HG03039 (cell line): ENCODE data around the gene FAAP100.
"Not testable (repeated sequence)": the region's sequence is repeated elsewhere in the genome, so short reads cannot be mapped to it uniquely, and the experiment has no call there.

Experiments used
- ATAC-seq: cut with Tn5 transposase; IDR thresholded peaks from one replicate; pipeline ENCODE4 v1.9.1; 2021; ENCODE audit warnings: mild to moderate bottlenecking, moderate library complexity; ENCODE audit not compliant: unreplicated experiment

The FAAP100 gene

DNA sequence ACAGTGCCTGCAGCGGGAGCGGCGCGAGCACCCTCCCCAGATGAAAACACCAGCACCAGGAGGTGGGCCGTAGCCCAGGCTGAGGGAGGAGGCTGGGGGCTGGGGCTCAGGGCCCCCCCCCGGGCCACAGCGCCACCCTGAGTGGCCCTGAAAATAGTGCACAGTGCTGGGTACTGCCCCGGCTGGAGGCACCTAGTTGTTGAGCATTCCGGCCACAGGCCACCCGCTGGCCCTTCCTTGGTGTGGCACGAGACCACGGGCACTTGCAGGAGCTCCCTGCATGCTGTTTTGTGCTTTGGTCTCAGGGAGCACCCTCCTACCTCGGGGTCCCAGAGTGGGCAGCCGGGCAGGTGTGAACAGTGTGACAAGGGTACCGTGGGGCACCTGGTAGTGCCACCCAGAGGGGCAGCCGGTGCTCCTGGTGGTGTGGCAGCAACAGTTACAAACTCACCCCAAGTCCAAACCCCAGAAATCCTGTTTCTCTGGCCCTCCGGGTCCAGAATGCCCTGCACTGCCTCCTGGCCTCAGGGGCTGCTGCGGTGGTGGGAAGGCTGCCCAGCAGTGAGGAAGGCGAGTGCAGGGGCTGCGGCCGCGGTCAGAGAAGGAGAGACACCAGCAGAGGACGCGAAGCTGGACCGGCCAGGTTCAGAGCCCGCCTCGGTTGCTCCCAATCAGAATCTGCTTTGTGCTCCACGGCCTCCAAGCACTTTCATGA is 12.0 kb downstream of the FAAP100 start:
- no peak for ATAC-seq

DNA sequence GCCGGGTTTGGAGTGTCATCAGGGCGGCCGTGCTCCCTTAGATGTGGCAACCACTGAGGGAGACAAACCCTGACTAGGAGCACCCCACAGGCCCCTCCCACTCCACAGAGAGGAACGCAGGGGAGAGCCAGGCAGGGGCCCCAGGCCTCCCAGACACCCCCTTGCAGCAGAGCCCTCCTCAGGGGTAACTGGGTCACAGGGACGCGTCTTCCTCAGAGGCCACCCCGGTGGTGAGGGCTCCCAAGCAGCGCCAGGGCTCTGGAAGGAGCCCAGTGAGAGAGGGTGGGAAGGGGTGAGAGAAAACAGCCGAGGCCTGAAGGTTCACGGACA is 12.6 kb downstream of the FAAP100 start:
- ATAC-seq: no peak

DNA sequence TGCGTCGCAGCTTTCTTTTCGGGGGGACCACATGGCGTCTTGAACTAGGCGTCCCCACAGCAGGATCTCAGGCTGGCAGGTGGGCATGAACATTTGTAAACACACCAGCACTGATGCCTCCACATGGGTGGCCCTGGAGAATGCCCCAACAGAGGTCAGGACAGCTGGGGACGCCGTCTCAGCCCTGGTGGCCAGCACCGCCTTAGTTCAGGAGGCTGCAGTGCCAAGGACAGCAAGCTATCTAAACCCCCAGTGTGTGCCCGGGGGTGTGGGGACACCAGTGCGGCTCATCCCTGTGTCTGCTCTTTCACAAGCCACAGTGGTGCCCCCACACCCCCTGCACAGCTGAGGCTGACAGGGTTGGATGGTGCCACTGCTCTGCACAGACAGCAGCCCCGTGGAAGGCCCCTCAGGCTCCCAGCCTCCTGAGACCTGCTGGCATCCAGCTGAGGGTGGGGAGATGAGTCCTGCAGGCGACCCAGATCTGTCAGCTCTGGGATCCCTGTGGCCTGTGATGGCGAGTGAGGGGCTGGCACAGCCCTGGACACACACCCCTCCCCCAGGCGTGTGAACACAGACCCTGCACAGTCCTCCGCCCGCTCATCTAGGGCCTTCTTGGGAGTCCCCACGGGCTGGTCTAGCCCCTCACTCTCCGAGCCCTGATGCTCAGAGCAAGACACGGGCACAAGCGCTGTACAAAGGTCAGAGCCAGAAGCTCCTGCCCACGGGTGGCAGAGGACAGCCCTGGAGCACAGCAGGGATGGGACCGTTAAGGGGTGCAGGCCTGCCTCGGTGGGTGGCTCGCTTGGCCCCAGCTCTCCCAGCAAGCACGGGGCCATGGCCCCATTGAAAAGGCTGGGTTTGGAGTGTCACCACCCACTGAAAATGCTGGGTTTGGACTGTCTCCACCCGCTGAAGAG is 13.2 kb downstream of the FAAP100 start:
- no peak for ATAC-seq

DNA sequence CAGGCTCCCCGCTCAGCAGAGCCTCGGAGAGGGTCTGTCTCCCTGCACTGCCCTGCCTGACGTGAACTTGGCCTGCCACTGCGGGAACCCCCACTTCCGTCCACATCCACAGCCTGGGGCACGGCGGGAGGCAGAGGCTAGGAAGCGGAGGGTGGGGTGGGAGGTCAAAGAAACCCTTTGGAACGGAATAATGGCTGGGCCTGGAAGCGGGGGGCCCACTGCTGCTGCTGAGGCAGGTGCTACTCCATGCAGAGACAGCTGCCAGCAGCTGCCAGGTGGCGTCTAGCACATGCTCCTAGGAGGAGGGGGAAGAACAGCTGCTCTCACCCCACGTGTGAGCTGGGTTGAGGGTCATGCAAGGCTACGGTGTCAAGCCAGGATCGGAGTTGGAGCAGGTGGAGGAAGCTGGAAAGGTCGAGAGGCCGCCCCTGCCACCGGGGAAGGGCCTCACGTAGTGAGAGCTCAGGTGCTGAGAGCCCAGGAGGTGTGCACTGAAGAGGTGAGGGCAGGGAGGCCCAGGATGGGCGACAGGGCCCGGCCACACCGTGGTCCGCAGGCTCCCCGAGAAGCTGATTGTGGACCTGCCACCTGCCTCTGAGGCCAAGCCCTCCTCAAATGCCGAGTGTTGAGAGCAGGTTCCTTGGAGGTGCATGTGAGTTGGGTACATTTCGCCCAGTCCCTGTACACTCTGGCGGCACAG is 14.1 kb downstream of the FAAP100 start:
- ATAC-seq: no peak

DNA sequence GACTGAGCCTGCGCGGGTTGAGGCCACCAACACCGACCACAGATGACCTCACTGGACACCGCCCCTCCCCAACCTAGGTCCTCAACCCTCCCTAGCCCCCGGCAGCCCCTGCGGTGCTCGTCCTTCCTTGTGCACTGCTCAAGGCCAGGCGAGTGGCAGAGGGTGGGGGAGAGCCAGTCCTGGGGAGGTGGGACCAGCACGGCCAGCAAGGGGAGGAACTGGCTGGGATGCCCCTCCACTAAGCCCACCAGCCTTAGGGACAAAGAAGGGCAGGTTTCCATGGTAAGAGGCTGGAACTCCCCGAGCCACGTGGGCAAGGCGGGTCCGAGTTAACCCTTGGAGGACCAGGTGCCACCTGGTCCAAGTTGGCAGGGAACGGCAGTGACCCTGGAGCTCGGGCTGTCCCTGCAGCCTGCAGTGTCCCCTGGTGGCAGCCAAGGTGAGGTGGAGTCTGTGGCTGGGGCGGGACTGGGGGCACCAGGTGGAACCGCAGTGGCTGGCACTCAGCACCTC is 14.8 kb downstream of the FAAP100 start:
- ATAC-seq: no peak

DNA sequence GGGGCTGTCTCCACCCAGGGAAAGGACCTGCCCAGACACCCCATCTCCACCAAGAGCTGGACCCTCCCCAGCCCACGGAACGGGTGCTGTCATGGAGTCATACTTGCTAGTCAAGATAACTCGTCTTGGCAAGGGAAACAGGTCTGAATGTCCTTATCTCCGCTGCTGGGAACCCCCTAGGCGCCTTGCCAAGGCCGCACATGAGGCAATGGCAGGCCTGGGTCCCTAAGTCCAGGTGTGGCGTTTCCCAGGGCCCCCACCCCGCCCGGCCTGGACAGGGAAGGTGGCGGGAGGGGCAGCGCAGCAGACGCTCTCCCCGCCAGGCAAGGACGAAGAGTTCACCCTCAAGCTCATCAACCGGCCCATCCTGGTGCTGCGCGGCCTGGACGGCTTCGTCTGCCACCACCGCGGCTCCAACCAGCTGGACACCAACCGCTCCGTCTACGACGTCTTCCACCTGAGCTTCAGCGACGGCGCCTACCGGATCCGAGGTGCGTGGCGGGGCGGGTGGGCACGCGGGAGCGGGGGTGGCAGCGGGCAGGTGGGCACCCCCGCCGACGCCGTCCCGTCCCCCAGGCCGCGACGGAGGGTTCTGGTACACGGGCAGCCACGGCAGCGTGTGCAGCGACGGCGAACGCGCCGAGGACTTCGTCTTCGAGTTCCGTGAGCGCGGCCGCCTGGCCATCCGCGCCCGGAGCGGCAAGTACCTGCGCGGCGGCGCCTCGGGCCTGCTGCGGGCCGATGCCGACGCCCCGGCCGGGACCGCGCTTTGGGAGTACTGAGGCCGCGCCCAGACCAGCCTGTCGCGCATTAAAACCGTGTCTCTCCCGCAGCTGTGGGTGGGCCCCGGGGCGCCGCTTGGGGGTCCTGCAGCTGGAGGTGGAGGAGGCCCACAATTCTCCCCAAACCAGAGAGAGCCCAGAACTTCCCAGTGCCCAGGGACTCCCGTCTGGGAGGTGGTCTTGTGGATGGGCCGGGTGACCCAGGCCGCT is 15.6 kb downstream of the FAAP100 start:
- ATAC-seq: no peak

DNA sequence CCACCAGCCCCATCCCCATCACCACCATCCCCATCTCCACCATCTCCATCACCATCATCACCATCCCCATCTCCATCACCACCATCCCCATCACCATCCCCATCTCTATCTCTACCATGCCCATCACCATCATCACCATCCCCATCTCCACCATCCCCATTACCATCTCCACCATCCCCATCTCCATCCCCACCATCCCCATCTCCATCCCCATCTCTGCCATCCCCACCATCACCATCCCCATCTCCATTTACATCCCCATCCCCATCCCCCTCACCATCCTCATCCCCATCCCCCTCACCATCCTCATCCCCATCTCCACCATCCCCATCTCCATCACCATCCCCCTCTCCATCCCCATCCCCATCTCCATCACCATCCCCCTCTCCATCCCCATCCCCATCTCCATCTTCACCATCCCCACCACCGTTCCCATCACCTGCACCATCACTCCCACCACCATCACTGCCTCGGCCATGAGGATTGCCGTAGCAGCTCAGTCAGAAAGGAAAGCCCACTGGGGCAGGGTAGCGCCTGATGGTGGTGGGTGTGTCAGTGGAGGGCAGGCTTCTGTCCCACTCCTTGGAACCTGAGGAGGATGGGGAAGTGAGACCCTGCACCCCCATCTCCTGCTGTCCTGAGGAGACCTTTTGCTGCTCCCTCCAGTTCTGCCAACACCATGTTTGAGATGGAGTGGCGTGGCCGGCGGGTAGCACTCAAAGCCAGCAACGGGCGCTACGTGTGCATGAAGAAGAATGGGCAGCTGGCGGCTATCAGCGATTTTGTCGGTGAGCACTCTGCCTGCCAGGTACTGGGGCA is 16.5 kb downstream of the FAAP100 start:
- ATAC-seq: no peak

DNA sequence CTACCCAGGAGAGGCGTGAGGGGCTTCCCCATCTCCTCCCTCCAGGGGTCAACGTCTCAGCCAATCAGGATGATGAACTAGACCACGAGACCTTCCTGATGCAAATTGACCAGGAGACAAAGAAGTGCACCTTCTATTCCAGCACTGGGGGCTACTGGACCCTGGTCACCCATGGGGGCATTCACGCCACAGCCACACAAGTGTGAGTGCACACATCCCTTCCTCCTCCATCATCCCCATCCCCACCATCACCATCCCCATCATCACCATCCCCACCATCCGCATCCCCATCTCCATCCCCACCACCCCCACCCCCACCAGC is 17.2 kb downstream of the FAAP100 start:
- ATAC-seq: no peak

DNA sequence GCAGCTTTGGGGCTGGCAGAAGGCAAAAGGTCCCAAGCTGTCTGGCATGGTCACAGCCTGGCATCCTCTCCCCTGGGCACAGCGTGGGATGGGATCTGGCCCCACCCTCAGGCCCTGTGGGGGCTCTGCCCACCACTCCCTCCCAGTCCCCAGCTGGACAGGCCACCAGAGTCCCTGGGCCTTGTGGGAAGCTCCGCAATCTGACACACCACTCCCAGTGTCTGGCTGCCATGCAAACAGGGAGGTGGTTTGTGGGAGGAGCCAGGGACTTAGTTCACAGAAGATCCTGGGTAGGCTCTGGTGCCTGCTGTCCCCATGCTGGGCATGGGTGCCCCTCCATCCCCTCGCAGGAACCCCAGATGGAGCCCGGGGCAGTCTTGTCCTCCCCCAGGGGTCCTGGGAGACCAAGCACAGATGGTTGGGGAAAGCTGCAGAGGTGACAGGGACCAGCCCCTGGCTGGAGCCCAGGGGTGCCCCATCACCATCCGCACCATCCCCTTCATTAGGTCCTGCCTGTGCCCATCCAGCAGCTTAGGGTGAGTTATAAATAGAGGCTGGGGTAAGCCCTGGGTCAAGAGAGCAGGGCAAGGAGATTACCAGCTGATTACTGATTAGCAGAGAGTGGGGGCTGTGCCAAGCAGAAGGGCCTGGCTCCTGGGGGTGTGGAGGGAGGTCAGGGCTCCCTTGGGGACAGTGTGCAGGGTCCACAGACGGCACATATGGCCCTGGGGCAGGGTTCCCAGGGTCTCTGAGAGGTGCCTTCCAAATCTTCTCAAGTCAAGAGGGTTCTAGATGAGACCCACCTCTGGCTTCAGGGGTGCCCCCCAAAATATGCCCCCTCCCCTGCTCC is 17.8 kb downstream of the FAAP100 start:
- no peak for ATAC-seq

DNA sequence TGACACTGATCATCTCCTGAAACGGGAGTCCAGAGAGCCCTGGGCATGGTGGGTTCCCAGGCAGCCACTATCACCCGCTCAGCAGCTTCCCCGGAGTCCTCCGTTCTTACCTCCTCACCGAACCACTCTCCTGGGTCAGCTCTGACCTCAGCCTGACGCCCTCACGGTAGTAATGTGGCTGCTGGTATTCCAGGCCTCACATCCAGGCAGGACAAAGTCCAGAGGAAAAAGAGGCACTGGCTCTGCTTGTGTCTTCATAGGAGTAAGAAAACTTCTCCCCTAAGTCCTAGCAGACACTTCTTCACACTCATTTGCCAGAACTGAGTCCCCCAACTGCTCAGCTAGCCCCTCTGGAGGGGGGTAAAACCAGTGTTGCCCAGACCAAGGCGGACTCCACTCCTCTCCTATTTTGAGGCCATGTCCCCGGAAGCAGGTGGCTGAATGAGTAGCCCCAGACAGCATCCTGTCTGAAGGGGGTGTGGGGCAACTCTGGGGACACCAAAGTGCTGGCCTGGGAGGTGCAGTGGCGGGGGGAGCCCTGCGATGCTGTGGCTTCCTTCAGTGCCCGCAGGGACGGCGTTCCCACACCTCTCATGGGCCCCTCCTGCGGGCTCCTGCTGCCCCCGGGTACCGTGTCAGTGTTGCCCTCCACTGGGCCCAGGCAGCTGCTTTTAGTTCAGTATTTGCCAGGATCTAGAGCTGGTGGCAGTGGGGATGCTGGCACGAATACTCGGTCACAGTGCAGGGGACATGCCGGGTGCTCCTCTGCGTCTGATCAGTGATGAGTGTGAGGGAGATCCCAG is 18.6 kb downstream of the FAAP100 start:
- no peak for ATAC-seq

DNA sequence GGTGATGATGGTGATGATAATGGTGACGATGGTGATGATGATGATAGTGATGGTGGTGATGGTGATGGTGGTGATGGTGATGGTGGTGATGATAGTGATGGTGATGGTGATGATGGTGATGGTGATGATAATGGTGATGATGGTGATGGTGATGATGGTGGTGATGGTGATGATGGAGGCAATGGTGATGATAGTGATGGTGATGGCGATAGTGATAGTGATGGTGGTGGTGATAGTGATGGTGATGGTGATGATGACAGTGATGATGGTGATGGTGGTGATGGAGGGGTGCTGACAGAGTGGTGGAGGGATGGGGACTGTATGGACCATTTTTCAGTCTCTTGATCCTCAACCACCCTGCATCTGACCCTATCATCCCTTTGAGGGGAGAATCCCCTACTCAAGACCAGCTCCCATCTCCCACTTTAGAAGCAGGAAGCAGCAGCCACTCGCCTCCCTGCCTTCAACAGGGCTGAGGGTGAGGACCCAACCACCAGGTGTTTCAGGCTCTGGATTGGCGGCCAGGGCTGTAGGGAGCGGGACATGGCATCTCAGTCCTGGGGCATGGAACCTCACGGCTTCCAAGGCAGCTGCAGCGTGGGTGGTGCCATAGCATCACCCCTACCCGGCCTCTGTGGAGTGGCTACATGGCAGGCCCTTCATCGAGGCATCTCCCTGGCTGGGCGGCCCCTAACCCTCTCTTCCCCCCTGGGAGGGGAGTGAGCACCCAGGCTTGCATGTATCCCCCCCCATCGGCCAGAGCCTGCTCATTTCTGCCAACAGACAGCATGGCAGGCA is 19.5 kb downstream of the FAAP100 start:
- ATAC-seq: no peak

DNA sequence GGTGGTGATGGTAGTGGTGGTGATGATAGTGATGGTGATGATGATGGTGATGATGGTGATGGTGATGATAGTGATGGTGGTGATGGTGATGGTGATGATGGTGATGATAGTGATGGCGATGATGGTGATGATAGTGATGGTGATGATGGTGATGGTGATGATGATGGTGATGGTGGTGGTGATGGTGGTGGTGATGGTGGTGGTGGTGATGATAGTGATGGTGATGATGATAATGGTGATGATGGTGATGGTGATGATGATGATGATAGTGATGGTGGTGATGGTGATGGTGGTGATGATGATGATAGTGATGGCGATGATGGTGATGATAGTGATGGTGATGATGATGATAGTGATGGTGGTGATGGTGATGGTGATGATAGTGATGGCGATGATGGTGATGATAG is 20.2 kb downstream of the FAAP100 start:
- ATAC-seq: not testable (repeated sequence)

DNA sequence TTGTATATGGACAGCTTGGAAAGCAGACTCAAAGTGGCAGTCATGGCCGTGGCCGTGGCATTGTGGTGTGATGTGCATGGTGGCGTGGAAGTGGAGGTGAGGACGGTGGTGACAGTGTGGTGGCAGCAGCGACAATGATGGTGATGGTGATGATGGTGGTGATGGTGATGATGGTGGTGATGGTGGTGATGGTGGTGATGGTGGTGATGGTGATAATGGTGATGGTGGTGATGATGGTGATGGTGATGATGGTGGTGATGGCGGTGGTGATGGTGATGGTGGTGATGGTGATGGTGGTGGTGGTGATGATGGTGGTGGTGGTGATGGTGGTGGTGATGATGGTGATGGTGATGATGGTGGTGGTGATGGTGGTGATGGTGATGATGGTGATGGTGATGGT is 21.1 kb downstream of the FAAP100 start:
- ATAC-seq: not testable (repeated sequence)

DNA sequence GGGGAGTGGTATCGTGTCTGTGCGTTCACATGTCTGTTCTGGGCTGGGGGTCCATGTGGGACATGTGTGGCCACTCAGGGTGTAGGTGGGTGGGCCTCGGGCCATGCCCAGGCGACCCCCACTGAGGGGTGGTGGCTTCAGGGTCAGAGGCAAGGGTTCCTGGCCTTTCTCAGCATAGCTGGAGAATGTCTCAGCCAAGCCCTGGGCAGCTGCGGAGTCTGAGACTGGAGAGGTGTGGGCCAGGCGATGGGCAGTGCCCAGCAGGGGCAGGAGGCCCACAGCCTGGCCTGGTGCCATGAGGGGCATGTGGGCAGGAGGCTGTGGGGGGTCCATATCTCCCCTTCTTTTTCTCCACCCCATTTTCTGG is 22.7 kb downstream of the FAAP100 start:
- ATAC-seq: no peak

DNA sequence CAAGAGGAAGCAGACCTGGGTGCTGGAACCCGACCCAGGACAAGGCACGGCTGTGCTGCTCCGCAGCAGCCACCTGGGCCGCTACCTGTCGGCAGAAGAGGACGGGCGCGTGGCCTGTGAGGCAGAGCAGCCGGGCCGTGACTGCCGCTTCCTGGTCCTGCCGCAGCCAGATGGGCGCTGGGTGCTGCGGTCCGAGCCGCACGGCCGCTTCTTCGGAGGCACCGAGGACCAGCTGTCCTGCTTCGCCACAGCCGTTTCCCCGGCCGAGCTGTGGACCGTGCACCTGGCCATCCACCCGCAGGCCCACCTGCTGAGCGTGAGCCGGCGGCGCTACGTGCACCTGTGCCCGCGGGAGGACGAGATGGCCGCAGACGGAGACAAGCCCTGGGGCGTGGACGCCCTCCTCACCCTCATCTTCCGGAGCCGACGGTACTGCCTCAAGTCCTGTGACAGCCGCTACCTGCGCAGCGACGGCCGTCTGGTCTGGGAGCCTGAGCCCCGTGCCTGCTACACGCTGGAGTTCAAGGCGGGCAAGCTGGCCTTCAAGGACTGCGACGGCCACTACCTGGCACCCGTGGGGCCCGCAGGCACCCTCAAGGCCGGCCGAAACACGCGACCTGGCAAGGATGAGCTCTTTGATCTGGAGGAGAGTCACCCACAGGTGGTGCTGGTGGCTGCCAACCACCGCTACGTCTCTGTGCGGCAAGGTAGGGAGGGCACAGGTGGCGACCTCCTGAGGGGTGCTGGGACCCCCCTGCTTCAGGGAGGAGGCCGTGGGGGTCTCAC is 23.3 kb downstream of the FAAP100 start:
- ATAC-seq: no peak

DNA sequence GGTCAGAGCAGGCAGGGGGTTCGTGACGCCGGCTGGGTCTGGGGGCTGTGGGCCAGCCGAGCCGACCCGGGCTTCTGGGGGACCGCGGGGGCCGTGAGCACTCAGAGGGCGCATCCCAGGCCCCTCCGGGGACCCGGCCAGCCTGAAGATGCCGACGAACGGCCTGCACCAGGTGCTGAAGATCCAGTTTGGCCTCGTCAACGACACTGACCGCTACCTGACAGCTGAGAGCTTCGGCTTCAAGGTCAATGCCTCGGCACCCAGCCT is 23.8 kb downstream of the FAAP100 start:
- ATAC-seq: no peak
